T-helper 1 cell treated with Interleukin-12 subunit alpha and Interleukin-12 subunit beta and Interleukin-4 antibody, amounts not matched to agents 30 μg/mL and 1 μg/mL, for 36 hours (primary cell): Measurements from ENCODE around the gene FBN3.
"Not testable (repeated sequence)": the region's sequence is repeated elsewhere in the genome, so short reads cannot be mapped to it uniquely, and the experiment has no call there.

Experiments
- H3K27ac Mint-ChIP-seq: one replicate; pipeline ENCODE4 v1.8.0; 2021; ENCODE audit warnings: mild to moderate bottlenecking, mixed read lengths
- H3K27me3 Mint-ChIP-seq: one replicate; pipeline ENCODE4 v1.8.0; 2021; ENCODE audit warnings: low read depth, mixed read lengths
- H3K36me3 Mint-ChIP-seq: one replicate; pipeline ENCODE4 v1.8.0; 2021; ENCODE audit warnings: low read depth, mixed read lengths
- H3K4me1 Mint-ChIP-seq: one replicate; pipeline ENCODE4 v1.8.0; 2021; ENCODE audit warnings: low read depth, mixed read lengths
- H3K4me3 Mint-ChIP-seq: one replicate; pipeline ENCODE4 v1.8.0; 2021; ENCODE audit warnings: mild to moderate bottlenecking, moderate library complexity, mixed read lengths
- H3K9me3 Mint-ChIP-seq: one replicate; pipeline ENCODE4 v1.8.0; 2021; ENCODE audit warnings: mixed read lengths

FBN3 gene

DNA sequence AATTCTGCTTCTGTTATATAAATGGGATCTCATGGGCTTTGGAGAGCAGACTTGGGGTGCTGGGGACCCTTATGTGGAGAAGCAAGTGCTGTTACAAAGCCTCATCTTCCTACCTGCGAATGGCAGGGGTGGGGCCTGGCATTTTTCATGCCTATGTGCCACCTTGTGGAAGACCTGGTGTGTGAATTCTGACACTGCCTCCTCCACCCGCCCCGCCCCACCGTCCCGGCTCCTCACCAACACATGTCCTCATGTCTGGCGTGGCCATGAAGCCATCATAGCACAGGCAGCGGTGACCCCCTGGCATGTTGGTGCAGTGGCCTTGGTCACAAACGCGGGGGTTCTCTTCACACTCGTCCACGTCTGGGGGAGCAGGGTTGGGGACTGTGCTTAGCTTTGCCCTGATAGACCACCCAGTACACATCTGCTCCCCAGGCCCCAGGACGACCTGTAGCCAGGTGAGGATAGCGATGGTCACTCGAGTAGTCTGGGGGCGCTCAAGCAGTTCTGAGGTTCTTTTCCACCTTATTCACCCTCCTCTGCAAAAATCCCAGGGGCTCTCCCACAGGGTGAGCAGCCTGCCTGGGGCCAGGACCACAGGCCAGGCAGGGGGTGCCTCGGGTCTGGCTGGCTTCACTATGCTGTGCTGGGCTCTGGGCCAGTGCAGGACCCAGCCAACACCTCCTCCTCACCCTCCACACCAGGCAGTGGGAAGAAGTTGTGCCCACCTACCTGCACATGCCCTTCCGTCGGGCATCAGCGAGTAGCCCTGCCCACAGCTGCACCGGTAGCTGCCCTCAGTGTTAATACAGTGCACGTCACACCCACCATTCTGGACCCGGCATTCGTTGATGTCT, 32.7 kb downstream of the FBN3 start:
- no peaks in the 10 kb centered on the region for H3K9me3 Mint-ChIP-seq
- no peaks in the 10 kb centered on the region for H3K4me1 Mint-ChIP-seq
- H3K27ac Mint-ChIP-seq: no peak overlapping the region
- no peak overlapping the region for H3K4me3 Mint-ChIP-seq
- no peaks in the 10 kb centered on the region for H3K27me3 Mint-ChIP-seq
- no peaks in the 10 kb centered on the region for H3K36me3 Mint-ChIP-seq

DNA sequence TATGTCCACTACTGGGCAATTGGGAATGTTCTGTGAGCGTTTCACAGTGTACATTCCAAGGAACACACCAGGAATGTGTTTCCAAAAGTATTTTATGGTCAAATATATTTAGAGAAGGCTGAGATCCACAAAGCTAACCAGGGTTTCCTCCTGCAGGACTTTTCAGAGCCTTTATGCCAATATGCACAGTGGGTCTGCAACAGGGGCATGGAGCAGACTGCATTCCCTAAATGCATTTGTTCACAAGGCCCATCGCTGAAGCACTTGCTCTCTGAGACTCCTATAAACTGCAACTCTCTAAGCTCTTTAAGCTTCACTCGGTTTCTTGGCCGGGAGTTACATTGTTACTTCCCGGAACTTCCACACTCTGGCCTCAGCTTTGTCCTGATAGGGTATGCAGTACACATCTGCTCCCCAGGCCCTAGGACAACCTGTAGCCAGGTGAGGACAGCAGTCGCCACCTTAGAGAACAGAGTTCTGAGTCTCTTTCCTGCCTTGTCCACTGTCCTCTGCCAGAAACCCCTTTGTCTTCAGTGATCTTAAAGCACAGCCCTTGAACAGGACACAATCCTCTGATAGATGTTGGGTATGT, 33.5 kb downstream of the FBN3 start:
- Mint-ChIP-seq H3K4me3 (no peak overlapping the region), H3K36me3 (no peaks in the 10 kb centered on the region), H3K27me3 (no peaks in the 10 kb centered on the region), H3K9me3 (no peaks in the 10 kb centered on the region), H3K4me1 (no peaks in the 10 kb centered on the region), H3K27ac (no peak overlapping the region)

DNA sequence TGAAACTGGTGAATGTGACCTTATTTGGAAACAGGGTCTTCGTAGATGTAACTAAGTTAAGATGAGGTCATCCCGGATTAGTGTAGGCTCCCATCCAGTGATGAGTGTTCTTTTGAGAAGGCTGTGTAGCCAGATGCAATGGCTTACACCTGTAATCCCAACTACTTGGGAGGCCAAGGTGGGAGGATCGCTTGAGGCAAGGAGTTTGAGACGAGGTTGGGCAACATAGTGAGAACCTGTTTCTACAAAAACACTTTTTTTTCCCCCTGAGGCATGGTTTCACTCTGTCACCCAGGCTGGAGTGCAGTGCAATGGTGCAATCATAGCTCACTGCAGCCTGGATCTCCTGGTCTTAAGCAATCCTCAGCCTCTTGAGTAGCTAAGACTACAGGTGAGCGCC, 36.4 kb downstream of the FBN3 start:
- Mint-ChIP-seq H3K36me3 (no peaks in the 10 kb centered on the region), H3K27me3 (no peaks in the 10 kb centered on the region), H3K27ac (no peak overlapping the region), H3K4me3 (no peak overlapping the region), H3K4me1 (no peaks in the 10 kb centered on the region), H3K9me3 (no peaks in the 10 kb centered on the region)

DNA sequence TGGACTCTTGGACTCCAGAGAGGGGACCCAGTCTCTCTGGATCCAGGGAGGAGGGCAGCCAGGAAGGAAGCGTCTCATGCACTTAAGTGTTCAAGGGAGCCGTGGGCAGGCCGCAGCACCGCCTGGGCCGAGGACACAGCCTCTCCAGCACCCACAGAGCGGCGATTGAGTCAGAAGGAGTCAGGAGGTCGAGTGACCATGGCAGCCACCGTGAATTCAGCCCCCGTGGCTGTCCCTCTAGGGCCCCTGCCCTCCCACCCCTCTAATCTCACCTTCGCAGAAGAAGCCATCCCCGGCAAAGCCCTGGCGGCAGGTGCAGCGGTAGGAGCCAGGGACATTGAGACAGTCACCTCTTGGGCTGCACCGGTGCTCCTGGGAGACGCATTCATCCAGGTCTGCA, 38.0 kb downstream of the FBN3 start:
- Mint-ChIP-seq H3K4me1 (no peaks in the 10 kb centered on the region), H3K9me3 (no peaks in the 10 kb centered on the region), H3K27me3 (no peaks in the 10 kb centered on the region), H3K4me3 (no peak overlapping the region), H3K36me3 (no peaks in the 10 kb centered on the region), H3K27ac (no peak overlapping the region)

DNA sequence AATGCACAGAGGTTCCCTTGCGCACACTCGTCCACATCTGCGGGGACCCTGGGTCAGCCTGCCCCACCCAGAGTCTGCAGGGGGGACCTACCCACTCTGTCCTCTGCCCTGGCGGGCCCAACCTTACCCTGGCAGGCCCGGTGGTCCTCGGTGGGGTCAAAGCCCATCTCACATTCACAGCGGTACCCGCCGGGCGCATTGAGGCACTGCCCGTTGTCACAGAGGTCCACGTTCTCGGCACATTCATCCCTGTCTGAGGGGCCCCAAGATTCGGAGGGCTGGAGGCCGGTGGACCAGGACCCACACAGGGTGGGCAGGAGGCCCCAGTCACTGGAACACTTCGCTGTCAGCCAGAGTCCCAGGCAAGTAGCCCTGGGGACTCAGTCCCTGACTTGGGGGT, 38.5 kb downstream of the FBN3 start:
- no peaks in the 10 kb centered on the region for H3K4me1 Mint-ChIP-seq
- no peaks in the 10 kb centered on the region for H3K9me3 Mint-ChIP-seq
- H3K36me3 Mint-ChIP-seq: no peaks in the 10 kb centered on the region
- H3K4me3 Mint-ChIP-seq: no peak overlapping the region
- H3K27me3 Mint-ChIP-seq: no peaks in the 10 kb centered on the region
- no peak overlapping the region for H3K27ac Mint-ChIP-seq

DNA sequence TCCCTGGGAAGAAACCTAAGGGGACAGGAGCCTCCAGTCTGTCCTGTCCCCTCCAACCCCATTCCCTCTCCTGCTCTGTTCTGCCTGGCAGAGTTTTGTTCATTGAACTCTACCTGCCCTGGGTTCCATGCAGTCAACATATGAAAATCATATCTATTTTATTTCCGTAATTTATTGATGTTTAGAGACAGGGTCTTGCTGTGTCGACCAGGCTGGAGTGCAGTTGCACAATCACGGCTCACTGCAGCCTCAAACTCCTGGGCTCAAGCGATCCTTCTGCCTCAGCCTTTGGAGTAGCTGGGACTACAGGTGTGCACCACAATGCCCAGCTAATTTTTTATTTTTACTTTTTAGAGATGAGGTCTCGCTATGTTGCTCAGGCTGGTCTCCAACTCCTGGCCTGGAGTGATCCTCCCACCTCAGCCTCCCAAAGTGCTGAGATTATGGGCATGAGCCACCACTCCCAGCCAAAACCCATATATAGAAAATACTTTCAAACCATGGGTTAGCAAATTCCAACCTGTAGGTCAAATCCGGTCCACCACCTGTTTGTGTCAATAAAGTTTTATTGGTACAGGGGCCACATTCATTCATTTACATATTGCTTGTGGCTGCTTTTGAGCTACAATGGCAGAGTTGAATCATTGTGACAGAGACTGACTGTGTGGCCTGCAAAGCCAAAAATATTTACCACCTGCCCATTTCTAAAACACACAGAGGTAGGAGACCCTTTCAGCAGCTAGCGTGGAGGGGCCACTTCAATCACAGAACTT, 39.3 kb downstream of the FBN3 start:
- H3K9me3 Mint-ChIP-seq: no peaks in the 10 kb centered on the region
- H3K36me3 Mint-ChIP-seq: no peaks in the 10 kb centered on the region
- H3K4me1 Mint-ChIP-seq: no peaks in the 10 kb centered on the region
- no peaks in the 10 kb centered on the region for H3K27me3 Mint-ChIP-seq
- H3K27ac Mint-ChIP-seq: no peak overlapping the region
- no peak overlapping the region for H3K4me3 Mint-ChIP-seq

DNA sequence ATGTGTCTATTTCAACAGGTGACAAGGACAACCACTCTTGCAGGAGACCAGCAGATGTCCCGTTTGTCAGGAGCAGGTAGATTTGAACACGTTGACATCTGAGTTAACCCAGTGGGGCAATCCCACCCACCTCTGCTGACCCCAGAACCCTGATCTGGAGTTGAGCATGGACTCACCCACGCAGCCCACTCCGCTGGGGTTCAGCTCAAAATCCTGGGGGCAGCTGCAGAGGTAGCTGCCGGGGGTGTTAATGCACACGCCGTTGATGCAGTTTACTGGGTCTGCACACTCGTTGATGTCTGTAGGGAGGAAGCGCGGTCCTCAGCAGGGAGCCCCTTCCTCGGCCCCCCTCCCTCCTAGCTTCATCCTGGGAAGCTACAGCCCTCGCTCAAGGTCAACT, 39.9 kb downstream of the FBN3 start:
- no peaks in the 10 kb centered on the region for H3K9me3 Mint-ChIP-seq
- H3K4me1 Mint-ChIP-seq: no peaks in the 10 kb centered on the region
- no peak overlapping the region for H3K27ac Mint-ChIP-seq
- H3K27me3 Mint-ChIP-seq: no peaks in the 10 kb centered on the region
- H3K4me3 Mint-ChIP-seq: no peak overlapping the region
- H3K36me3 Mint-ChIP-seq: no peaks in the 10 kb centered on the region

DNA sequence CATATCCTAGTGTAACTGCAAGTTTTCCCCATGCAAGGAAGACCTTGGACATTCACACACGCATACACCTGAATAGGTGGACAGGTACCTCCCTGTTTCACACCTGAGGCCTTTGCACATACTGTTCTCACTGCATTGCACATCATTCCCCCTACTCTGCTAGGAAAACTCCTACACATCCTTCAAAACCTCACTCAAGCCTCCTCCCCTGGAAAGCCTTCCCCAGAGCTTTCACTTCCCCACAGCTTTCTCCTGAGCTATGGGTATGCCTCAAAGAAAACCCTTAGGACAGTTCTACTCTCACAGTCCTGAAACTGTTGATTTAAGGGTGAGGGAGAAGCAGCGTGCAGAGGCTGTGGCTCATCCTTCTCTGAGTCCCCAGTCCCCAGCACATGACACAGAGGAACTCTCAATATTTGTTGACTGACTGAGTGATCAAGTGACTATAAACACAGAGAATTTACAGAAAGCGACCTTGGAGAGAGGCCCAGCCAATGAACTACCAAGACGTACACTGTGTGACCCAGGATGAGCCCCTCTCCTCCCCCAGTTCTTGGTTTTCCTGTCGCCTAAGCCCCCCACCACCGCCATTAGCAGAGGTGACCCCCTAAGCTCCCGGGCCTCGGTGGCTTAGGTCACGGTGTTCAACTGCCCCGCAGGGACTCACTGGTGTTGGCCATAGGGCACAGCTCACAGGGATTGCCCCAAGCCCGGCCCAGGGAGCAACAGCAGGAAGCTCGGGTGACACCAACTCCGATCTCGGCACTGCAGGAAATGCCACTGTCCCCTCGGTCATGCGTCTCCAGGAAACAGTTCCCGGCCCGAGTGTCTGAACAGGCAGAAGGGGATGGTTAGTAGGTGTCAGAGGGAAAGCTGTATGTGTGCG, 40.6 kb downstream of the FBN3 start:
- Mint-ChIP-seq H3K36me3 (no peaks in the 10 kb centered on the region), H3K27me3 (no peaks in the 10 kb centered on the region), H3K9me3 (no peaks in the 10 kb centered on the region), H3K27ac (no peak overlapping the region), H3K4me3 (no peak overlapping the region), H3K4me1 (no peaks in the 10 kb centered on the region)

DNA sequence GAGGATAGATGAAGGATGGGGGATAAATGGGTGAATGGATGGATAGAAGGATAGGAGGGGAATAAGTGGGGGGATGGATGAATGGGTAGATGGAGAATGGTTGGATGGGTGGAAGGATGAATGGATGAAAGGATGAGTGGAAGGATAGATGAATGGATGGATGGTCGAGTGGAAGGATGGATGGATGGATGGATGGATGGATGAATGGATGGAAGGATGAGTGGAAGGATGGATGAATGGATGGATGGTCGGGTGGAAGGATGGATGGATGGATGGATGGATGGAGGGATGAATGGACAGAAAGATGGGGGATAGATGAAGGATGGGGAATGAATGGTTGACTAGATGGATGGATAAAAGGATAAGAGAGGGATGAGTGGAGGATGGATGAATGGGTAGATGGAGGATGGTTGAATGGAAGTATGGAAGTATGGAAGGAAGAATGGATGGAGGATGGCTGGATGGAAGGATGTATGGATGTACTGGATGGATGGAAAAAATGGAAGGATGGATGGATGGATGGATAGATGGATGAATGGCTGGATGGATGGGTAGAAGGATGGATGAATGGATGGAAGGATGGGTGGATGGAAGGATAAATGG, 42.0 kb downstream of the FBN3 start:
- no peak overlapping the region for H3K4me3 Mint-ChIP-seq
- H3K27me3 Mint-ChIP-seq: no peaks in the 10 kb centered on the region
- H3K36me3 Mint-ChIP-seq: no peaks in the 10 kb centered on the region
- H3K27ac Mint-ChIP-seq: no peak overlapping the region
- no peaks in the 10 kb centered on the region for H3K9me3 Mint-ChIP-seq
- no peaks in the 10 kb centered on the region for H3K4me1 Mint-ChIP-seq

DNA sequence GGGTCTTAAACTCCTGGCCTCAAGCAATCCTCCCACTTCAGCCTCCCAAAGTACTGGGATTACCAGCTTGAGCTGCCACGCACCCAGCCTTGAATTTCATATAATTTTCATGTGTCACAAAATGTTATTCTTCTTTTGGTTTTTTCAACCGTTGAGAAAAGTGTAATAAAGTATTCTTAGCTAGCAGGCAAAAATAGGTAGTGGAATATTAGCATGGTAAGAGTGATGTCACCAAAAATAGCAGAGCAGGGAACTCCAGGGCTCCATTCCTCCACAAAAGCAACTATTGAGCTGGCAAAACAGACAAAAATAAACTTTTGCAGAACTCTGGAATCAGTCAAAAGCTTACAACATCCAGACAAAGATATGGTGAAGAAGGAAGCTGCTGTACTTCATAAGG, 43.9 kb downstream of the FBN3 start:
- no peak overlapping the region for H3K4me3 Mint-ChIP-seq
- no peaks in the 10 kb centered on the region for H3K36me3 Mint-ChIP-seq
- H3K27me3 Mint-ChIP-seq: no peaks in the 10 kb centered on the region
- H3K4me1 Mint-ChIP-seq: no peaks in the 10 kb centered on the region
- H3K27ac Mint-ChIP-seq: no peak overlapping the region
- H3K9me3 Mint-ChIP-seq: no peaks in the 10 kb centered on the region

DNA sequence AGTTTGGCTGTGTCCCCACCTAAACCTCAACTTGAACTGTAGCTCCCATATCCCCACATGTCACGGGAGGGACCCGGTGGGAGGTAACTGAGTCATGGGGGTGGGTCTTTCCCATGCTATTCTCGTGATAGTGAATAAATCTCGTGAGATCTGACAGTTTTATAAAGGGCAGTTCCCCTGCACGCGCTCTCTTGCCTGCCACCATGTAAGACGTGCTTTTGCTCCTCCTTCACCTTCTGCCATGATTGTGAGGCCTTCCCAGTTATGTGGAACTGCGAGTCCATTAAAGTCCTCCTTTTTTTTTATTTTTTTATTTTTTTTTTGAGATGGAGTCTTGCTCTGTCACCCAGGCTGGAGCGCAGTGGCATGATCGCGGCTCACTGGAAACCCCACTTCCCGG, 47.5 kb downstream of the FBN3 start:
- not testable (repeated sequence) for H3K36me3 Mint-ChIP-seq, H3K4me3 Mint-ChIP-seq, H3K27ac Mint-ChIP-seq, H3K4me1 Mint-ChIP-seq, H3K27me3 Mint-ChIP-seq
- H3K9me3 Mint-ChIP-seq: peaks cover 12% of the 10 kb centered on the region

DNA sequence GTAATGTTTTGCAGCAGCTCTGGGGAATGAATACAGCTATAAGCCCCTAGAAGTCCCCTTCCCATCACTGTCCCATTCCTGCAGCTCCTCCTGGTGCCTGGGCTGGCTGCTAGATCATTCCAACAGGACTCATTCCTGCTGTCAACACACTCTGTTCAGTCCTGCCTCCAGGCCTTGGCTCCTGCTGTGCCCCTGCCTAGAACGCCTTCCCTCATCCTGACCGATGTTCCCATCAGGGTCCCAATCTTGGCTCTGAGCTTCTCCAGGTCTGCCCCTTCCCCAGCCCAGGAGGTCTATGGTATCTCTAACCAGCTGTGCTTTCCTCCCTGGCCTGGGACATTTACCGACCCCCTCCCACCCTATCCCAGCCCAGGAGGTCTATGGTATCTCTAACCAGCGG, 48.1 kb downstream of the FBN3 start:
- H3K27me3 Mint-ChIP-seq: peaks cover 4% of the 10 kb centered on the region
- no peak overlapping the region for H3K27ac Mint-ChIP-seq
- no peaks in the 10 kb centered on the region for H3K4me1 Mint-ChIP-seq
- peaks cover 18% of the 10 kb centered on the region for H3K9me3 Mint-ChIP-seq
- no peak overlapping the region for H3K4me3 Mint-ChIP-seq
- H3K36me3 Mint-ChIP-seq: no peaks in the 10 kb centered on the region

DNA sequence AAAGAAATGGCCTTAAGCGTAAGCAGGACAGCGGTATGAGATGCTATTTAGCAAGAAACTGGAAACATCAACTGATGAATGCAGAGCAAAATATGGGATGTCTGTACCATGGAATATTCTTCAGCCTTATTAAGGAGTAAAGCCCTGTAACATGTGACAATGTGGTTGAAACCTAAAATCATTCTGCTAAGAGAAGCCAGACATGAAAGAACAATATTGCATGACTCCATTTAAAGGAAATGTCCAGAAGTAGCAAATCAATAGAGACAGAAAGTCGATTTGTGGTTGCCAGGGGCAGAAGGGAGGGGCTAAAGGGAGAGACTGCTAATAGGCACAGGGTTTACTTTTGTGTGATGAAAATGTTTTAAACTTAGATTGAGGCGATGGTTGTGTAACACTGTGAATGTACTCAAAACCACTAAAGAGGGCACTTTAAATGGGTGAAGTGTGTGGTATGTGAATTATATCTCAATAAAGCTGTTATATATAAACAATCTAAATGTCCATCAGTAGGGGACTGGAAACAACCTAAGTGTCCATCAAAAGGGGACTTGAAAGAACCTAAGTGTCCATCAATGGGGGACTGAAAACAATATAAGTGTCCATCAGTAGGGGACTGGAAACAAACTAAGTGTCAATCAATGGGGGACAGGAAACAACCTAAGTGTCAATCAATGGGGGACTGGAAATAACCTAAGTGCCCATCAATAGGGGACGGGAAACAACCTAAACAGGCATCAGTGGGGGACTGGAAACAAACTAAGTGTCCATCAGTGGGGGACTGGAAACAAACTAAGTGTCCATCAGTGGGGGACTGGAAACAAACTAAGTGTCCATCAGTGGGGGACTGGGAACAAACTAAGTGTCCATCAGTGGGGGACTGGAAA, 51.5 kb downstream of the FBN3 start:
- Mint-ChIP-seq H3K36me3 (no peaks in the 10 kb centered on the region), H3K4me3 (no peak overlapping the region), H3K4me1 (no peaks in the 10 kb centered on the region), H3K9me3 (peaks cover 40% of the 10 kb centered on the region), H3K27ac (no peak overlapping the region), H3K27me3 (peaks cover 4% of the 10 kb centered on the region)
